BJ (cell line): ENCODE data around the gene KRTAP10-6. TPM values are rescaled to one million over a fixed set of nuclear protein-coding genes. Genes with fewer than 3 reads are reported as not detected.

Experiments
- CTCF ChIA-PET: fragments of 350-600 bp; formaldehyde crosslinking; extraction: SDS; loops from one replicate; lab custom pipeline; 2021; ENCODE audit warnings: antibody characterized with exemption, inconsistent platforms; lab: Yijun Ruan, JAX
- POLR2A ChIA-PET: fragments of 300-600 bp; sonication (Branson Sonifier 250); formaldehyde crosslinking; extraction: SDS; loops from one replicate; lab custom pipeline; 2021; ENCODE audit warnings: antibody characterized with exemption; lab: Charles Lee
- DNase-seq: peaks from one replicate; pipeline ENCODE4 v3.0.0-alpha.2; 2011; ENCODE audit warnings: low read depth
- H3K27me3 ChIP-seq: 2 replicates; pipeline ENCODE4 v1.6.0; 2011; ENCODE audit warnings: low read length; ENCODE audit not compliant: control insufficient read depth, insufficient read depth
- H3K36me3 ChIP-seq: 2 replicates; pipeline ENCODE4 v1.5.1; 2011; ENCODE audit warnings: low read length; ENCODE audit not compliant: control insufficient read depth, insufficient read depth
- H3K4me3 ChIP-seq: 2 replicates; pipeline ENCODE4 v1.5.1; 2011; ENCODE audit warnings: low read depth, mild to moderate bottlenecking, control low read depth, low read length
- CTCF ChIP-seq: IDR thresholded peaks from 2 replicates; pipeline ENCODE4 v1.5.1; 2011; ENCODE audit warnings: low read depth, mild to moderate bottlenecking, control low read depth, inconsistent platforms, low read length, moderate library complexity; ENCODE audit not compliant: insufficient read depth
- polyA plus RNA-seq: library from polyadenylated mRNA; depleted of rRNA; stranded (reverse); fragments of >200 nt; gene quantifications from 2 replicates; pipeline ENCODE4 v1.2.3, GENCODE V29; 2011; rRNA removed

Gene KRTAP10-6
- polyA plus RNA-seq, 1 experiment, result not detected

GRCh38 chr21:44547656-44548331, 44.5 kb downstream of the KRTAP10-6 start:
- CTCF ChIA-PET, result no interaction called here
- no peak for DNase-seq
- Histone ChIP-seq H3K36me3 (no peaks in the 10 kb centered on the region), H3K27me3 (no peaks in the 10 kb centered on the region), H3K4me3 (no peak overlapping the region)
- no peak for TF ChIP-seq CTCF
- POLR2A ChIA-PET, result no interaction called here

GRCh38 chr21:44544566-44544965, 47.7 kb downstream of the KRTAP10-6 start:
- CTCF ChIA-PET, result no interaction called here
- Histone ChIP-seq H3K4me3 (no peak overlapping the region), H3K27me3 (no peaks in the 10 kb centered on the region), H3K36me3 (no peaks in the 10 kb centered on the region)
- POLR2A ChIA-PET, result no interaction called here
- no peak for DNase-seq
- TF ChIP-seq CTCF, result no peak

- ChIA-PET POLR2A (no interaction called here), CTCF (no interaction called here)
- H3K36me3 ChIP-seq, result no peaks in the 10 kb centered on the region
- no peak overlapping the region for H3K4me3 ChIP-seq
- H3K27me3 ChIP-seq, result no peaks in the 10 kb centered on the region
- no peak for TF ChIP-seq CTCF
- no peak for DNase-seq
These were observed 49.6 kb downstream of the KRTAP10-6 start for GRCh38 chr21:44542716-44543115.

Other genes with a start within 250 kb of the KRTAP10-6 start
- not detected in 2 replicates for gene TRPM2, start 238.9 kb downstream of the KRTAP10-6 start, polyA plus RNA-seq
- gene LRRC3, start 137.0 kb downstream of the KRTAP10-6 start, polyA plus RNA-seq, result 0.42 and 0.59 TPM in 2 replicates
- not detected in 2 replicates for gene KRTAP10-1, start 52.3 kb downstream of the KRTAP10-6 start, polyA plus RNA-seq
- not detected in 2 replicates for gene KRTAP10-2, start 41.0 kb downstream of the KRTAP10-6 start, polyA plus RNA-seq
- gene KRTAP10-3, start 33.7 kb downstream of the KRTAP10-6 start, polyA plus RNA-seq, result not detected in 2 replicates
- not detected in 2 replicates for gene KRTAP10-4, start 18.8 kb downstream of the KRTAP10-6 start, polyA plus RNA-seq
- gene KRTAP10-5, start 11.9 kb downstream of the KRTAP10-6 start, polyA plus RNA-seq, result not detected in 2 replicates
- gene KRTAP10-7, start 8.1 kb upstream of the KRTAP10-6 start, polyA plus RNA-seq, result not detected in 2 replicates
- not detected in 2 replicates for gene KRTAP10-8, start 19.6 kb upstream of the KRTAP10-6 start, polyA plus RNA-seq
- gene KRTAP10-9, start 34.6 kb upstream of the KRTAP10-6 start, polyA plus RNA-seq, result not detected in 2 replicates
- gene KRTAP10-10, start 44.9 kb upstream of the KRTAP10-6 start, polyA plus RNA-seq, result not detected in 2 replicates
- not detected in 2 replicates for gene KRTAP10-11, start 53.9 kb upstream of the KRTAP10-6 start, polyA plus RNA-seq
- gene KRTAP12-4, start 62.2 kb upstream of the KRTAP10-6 start, polyA plus RNA-seq, result not detected in 2 replicates
- not detected in 2 replicates for gene KRTAP12-3, start 65.4 kb upstream of the KRTAP10-6 start, polyA plus RNA-seq
- not detected in 2 replicates for gene KRTAP12-2, start 74.4 kb upstream of the KRTAP10-6 start, polyA plus RNA-seq
- not detected in 2 replicates for gene KRTAP12-1, start 89.7 kb upstream of the KRTAP10-6 start, polyA plus RNA-seq
- not detected in 2 replicates for gene KRTAP10-12, start 104.7 kb upstream of the KRTAP10-6 start, polyA plus RNA-seq
- not detected in 2 replicates for gene TSPEAR, start 119.1 kb upstream of the KRTAP10-6 start, polyA plus RNA-seq
- 67.6 and 93.2 TPM in 2 replicates for gene UBE2G2, start 209.3 kb upstream of the KRTAP10-6 start, polyA plus RNA-seq
- gene SUMO3, start 225.6 kb upstream of the KRTAP10-6 start, polyA plus RNA-seq, result 82.6 and 111 TPM in 2 replicates